Skin of body (tissue), 2 donors: ENCODE measurements around the gene SCNM1. TPM values are rescaled to one million over a fixed set of nuclear protein-coding genes. Genes with fewer than 3 reads are reported as not detected.
"Not testable (repeated sequence)": the region's sequence is repeated elsewhere in the genome, so short reads cannot be mapped to it uniquely, and the experiment has no call there.

ENCODE experiments used
- DNase-seq: peaks from one replicate; lab custom pipeline; 2025; lab: John Stamatoyannopoulos, UW
- total RNA-seq: library from RNA; depleted of rRNA; stranded (reverse); fragments of >200 nt; gene quantifications from one replicate; pipeline ENCODE4 v1.2.3, GENCODE V29; 2014

Gene SCNM1
- total RNA-seq, 1 donor from 2014 or later: 19.2 TPM

DNA sequence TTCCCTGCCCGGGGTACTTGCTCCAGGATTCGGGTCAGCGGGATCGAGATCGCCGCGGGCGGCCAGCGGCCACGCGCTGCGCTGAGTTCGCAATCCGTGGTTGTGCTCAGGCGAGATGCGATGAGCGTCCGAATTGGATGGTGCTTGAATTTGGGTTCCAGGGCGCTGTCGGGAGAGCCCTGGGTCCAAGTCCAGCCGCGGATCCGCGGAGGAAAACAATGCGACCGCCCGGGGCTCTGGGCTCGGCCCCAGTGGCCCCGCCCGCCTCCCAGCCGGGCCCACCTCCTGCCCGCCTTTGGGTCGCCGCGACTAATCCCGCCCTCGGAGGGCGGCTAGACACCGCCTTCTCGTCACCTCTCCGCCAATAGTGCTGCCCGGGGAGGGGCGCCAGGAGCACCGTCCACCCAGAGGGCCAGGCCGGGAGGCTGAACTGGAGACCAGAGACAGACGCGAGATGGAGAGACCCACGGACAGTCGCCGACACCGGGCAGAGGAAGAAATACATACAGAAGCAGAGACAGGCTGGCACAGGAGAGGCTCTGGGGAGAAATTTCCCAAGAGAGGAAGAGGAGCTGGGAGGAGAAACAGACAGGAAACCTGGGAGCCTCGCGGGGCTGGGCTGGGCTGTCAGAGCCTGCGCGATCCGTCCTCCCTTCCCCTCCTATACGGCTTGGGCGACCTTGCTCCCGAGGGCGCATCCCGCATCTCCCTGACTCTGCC lies 19.4 kb upstream of the SCNM1 start, which contains the start of gene SEMA6C:
SEMA6C (minus strand) TSS at position 220 of the 720 bp plus-strand sequence. CDS start 4,010 bp downstream, outside the sequence.
- peak; percentile 89 for DNase-seq

DNA sequence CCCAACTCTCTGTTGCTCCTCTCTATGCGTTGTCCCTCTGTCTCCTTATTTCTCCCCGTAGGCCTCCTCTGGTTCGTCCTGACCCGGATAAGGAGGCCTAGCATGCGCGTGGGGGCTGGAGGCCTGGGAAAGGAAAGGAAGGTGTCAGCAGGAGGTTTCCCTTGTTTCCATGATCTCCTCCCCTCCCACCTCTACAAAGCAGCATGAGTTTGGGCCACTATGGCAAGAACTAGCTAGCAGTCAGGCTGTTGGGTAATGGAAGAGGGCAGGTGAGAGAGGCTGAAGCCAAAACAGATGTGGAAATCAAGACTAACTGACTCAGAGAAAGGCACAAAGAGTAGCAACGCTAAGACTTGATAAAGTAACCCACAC lies 18.8 kb upstream of the SCNM1 start:
- no peak for DNase-seq

DNA sequence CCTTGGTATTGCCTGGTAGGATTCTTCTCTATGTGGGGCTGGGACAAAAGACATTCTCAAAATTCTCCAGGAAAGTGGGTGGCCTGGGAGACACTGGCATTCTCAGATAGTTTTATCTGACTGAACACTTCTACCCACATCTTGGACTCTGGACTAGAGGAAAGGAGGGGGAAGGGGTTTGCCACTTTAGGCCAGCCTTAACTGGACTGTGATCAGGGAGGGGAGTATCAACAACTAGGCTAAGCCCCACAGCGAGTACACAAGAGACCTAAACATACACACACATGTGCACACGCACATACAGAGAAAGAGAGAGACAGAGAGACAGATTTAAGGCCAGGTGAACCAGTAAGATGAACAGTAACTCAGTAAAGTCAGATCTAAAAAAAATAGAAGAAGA lies 18.3 kb upstream of the SCNM1 start:
- DNase-seq: no peak

DNA sequence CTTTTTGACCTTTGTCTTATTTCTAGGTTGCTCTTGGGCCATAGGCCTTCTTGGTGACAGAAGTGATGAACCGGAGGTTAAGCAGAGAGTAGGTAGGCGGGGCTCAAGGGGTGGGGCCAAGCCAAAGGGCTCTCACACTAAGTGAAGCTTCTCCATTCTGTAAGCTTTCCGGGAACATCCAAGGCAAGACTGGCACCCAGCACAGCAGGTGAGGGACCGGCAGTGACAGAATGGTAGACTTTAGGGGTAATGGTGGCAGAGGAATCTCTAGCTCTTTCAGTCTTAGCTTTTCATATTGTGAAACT lies 9.5 kb upstream of the SCNM1 start, which contains the start of gene TNFAIP8L2:
TNFAIP8L2 (plus strand) TSS at position 135 of the 305 bp plus-strand sequence. CDS start 2,049 bp downstream, outside the sequence.
- no peak for DNase-seq

- DNase-seq: no peak
These were observed 8.8 kb upstream of the SCNM1 start for GRCh38 chr1:151157067-151157531.

- no peak for DNase-seq
These were observed 7.6 kb upstream of the SCNM1 start for GRCh38 chr1:151158326-151158725.

GRCh38 chr1:151158751-151159251 lies 7.1 kb upstream of the SCNM1 start:
- DNase-seq: no peak

GRCh38 chr1:151159373-151159772 lies 6.6 kb upstream of the SCNM1 start:
- no peak for DNase-seq

GRCh38 chr1:151164732-151165280 lies 1.1 kb upstream of the SCNM1 start:
- no peak for DNase-seq

- DNase-seq: peak; percentile 91
These were observed 635 bp upstream of the SCNM1 start for GRCh38 chr1:151165281-151165737.

GRCh38 chr1:151166505-151166956 lies 587 bp downstream of the SCNM1 start:
- no peak for DNase-seq

- no peak for DNase-seq
These were observed 1.2 kb downstream of the SCNM1 start for GRCh38 chr1:151167116-151167515.

- no peak for DNase-seq
These were observed 5.2 kb downstream of the SCNM1 start for GRCh38 chr1:151171190-151171589.

- no peak for DNase-seq
These were observed 9.2 kb downstream of the SCNM1 start for GRCh38 chr1:151175041-151175741.

DNA sequence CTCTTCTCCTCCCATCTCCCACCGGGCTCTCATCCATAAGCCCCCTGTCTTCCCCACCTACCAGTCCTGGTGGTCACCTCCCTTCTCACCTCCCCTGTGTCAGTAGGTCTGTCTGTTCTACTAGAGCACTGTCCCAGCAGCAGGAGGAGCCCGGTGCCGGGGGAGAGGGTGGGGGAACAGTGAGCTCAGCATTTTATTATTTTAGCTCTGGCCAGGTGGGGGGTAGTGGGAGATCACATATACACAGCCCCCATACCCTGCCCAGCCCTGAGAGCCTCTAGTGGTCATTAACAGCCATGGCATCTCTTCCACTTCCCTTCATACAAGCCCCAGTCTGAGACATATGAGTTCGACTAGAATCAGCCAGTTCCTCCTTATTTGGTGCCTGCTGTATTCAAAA lies 9.9 kb downstream of the SCNM1 start, which contains the start of gene TMOD4:
TMOD4 (minus strand) TSS at position 119 of the 400 bp plus-strand sequence. CDS start 1,106 bp downstream, outside the sequence.
- no peak for DNase-seq

DNA sequence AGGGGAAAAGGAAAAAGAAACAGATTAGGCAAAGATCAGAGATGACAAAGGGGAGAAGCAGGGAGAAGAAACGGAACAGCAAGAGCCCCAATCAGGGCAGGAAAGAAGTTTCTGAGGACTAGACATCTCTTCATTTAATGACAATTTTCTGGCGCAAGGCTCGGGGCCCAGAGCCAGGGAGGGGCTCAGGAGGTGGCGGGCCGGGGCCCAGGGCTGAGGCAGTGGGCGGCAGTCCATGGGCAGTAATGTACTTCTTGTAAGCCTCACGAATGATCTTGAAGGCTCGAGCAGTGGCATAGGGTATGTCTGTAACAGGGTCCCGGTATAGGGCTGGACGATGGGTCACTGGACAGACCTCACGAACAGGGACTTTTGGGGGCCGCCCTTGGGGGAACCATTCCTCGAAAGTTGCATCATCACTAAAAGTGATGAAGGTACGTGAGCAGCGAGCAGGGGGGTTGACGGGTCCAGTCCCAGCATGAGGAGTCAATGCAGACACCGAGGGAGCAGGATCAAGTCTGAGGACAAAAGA lies 10.6 kb downstream of the SCNM1 start:
- DNase-seq: no peak

DNA sequence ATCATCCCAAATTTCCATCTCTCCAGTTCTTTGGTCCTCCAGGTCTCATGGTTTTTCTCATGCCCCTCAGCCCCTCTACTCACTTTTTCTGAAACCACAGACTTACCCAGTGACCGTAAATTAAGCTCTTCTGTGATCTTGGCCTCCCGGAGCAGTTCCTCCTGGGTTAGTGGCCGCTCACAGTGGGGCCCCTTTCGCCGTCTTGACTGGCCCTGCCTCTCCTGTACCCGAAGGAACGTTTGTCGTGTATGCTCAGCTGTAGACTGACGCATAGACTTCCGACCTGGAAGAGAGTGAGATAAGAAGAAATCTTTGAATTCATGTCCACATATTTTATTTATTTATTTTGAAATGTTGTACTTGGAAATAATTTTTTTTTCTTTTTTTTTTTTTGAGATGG lies 18.3 kb downstream of the SCNM1 start:
- no peak for DNase-seq

GRCh38 chr1:151187205-151187604 lies 21.3 kb downstream of the SCNM1 start:
- no peak for DNase-seq

- DNase-seq: not testable (repeated sequence)
These were observed 22.7 kb downstream of the SCNM1 start for GRCh38 chr1:151188667-151189066.

GRCh38 chr1:151189637-151190445 lies 23.9 kb downstream of the SCNM1 start, which contains the start of gene VPS72:
Gene VPS72 (minus strand): TSS chr1:151190197. CDS start chr1:151190121, 76 bp downstream.
- DNase-seq: peak; percentile 89

DNA sequence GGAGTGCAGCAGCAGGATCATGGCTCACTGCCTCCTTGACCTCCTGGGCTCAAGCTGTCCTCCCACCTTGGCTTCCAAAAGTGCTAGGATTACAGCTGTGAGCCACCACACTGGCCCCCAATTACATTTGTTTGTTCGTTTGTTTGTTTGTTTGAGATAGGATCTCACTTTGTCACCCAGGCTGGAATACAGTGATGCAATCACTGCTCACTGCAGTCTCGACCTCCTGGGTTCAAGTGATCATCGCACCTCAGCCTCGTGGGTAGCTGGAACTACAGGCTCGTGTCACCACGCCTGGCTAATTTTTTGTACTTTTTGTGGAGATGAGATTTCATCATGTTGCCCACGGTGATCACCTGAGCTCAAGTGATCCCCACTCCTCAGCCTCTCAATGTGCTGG lies 26.1 kb downstream of the SCNM1 start:
- no peak for DNase-seq
